Testis (tissue), 3 donors: Measurements from ENCODE around the gene C1QTNF12. TPM values are rescaled to one million over a fixed set of nuclear protein-coding genes. Genes with fewer than 3 reads are reported as not detected.

ENCODE experiments used
- DNase-seq: peaks from one replicate; pipeline ENCODE4 v3.0.0-alpha.2; 2019
- H3K27ac ChIP-seq, 2 donors: fragments of 200-600 bp; sonication (generic); one replicate each; pipeline ENCODE4 v1.5.1; 2019
- H3K27me3 ChIP-seq: fragments of 200-600 bp; sonication (generic); one replicate; pipeline ENCODE4 v1.5.1; 2019
- H3K36me3 ChIP-seq: fragments of 200-600 bp; sonication (generic); one replicate; pipeline ENCODE4 v1.5.1; 2017; ENCODE audit warnings: low read depth; ENCODE audit errors: missing control alignments
- H3K4me1 ChIP-seq: fragments of 200-600 bp; sonication (generic); one replicate; pipeline ENCODE4 v1.5.1; 2019
- H3K4me3 ChIP-seq, 2 donors: fragments of 200-600 bp; sonication (generic); one replicate each; pipeline ENCODE4 v1.5.1; 2017 to 2019
- H3K9me3 ChIP-seq: fragments of 200-600 bp; sonication (generic); one replicate; pipeline ENCODE4 v1.5.1; 2017
- CTCF ChIP-seq, 3 experiments: fragments of 450-650 bp in 2 of 3; fragments of 200-600 bp in 1 of 3; sonication (generic) in 1 of 3; IDR thresholded peaks; one replicate each; pipeline ENCODE4 v1.5.1; 2016 to 2019; ENCODE audit warnings: antibody characterized with exemption in 3 of 3, mild to moderate bottlenecking in 2 of 3, moderate library complexity in 1 of 3
- POLR2A ChIP-seq: fragments of 450-650 bp; IDR thresholded peaks from one replicate; pipeline ENCODE4 v1.6.1; 2017; ENCODE audit warnings: antibody characterized with exemption, mild to moderate bottlenecking, moderate library complexity
- WGBS, 2 donors: methylation state at CpG; one replicate each; pipeline ENCODE4 v1.1.5; 2018; 5-methylcytosine and 5-hydroxymethylcytosine counted together
- intact Hi-C: fragments of 100-400 bp; cut with DNase I; formaldehyde crosslinking; loops from one replicate; pipeline ENCODE4 v1.15.1; 2023; ENCODE audit warnings: low total_unique reads
- polyA plus RNA-seq: library from polyadenylated mRNA; stranded (reverse); fragments of 350-450 nt; fragmentation: Illumina TruSeq; extraction: RNeasy Lipid Tissue Mini Kit (QIAGEN cat#74804); gene quantifications from one replicate; pipeline ENCODE4 v1.2.3, GENCODE V29; 2014; ENCODE audit warnings: low read depth, low replicate concordance; ENCODE audit not compliant: insufficient read depth
- total RNA-seq, 2 donors: library from RNA; depleted of rRNA; stranded (reverse); fragments of >200 nt; gene quantifications; one replicate each; pipeline ENCODE4 v1.2.3, GENCODE V29; 2016

C1QTNF12 gene
- total and polyA plus RNA-seq, 3 donors from 2014 or later, result 2.7 to 7.7 (median 4.7) TPM

GRCh38 chr1:1220197-1220596 lies 26.3 kb downstream of the C1QTNF12 start:
- Histone ChIP-seq H3K27me3 (no peaks in the 10 kb centered on the region), H3K36me3 (no peaks in the 10 kb centered on the region), H3K4me3 (no peak overlapping the region), H3K4me1 (no peaks in the 10 kb centered on the region), H3K27ac (no peak overlapping the region), H3K9me3 (no peaks in the 10 kb centered on the region)
- intact Hi-C loops, result no loop called here
- TF ChIP-seq CTCF (IDR thresholded peaks at IDR 0.05), result no peak
- TF ChIP-seq POLR2A, result no peak
- no peak for DNase-seq
- WGBS, 2 donors, result 89 to 93% methylated on average over 10 to 24 of the region's 24 CpGs

- H3K27me3 ChIP-seq, result no peaks in the 10 kb centered on the region
- WGBS, 2 donors, result 95 to 96% methylated on average over 14 to 20 of the region's 20 CpGs
- H3K9me3 ChIP-seq, result no peaks in the 10 kb centered on the region
- DNase-seq, result no peak
- no peak overlapping the region for H3K4me3 ChIP-seq
- intact Hi-C loops, result no loop called here
- H3K4me1 ChIP-seq, result peaks cover 3% of the 10 kb centered on the region
- H3K27ac ChIP-seq, result no peak overlapping the region
- TF ChIP-seq CTCF (IDR thresholded peaks at IDR 0.05), result no peak
- TF ChIP-seq POLR2A, result no peak
- no peaks in the 10 kb centered on the region for H3K36me3 ChIP-seq
Observed at GRCh38 chr1:1219341-1219740, 27.2 kb downstream of the C1QTNF12 start.

- intact Hi-C loops, result no loop called here
- no peaks in the 10 kb centered on the region for H3K9me3 ChIP-seq
- peaks cover 3% of the 10 kb centered on the region for H3K4me1 ChIP-seq
- no peak for DNase-seq
- WGBS, 2 donors, result 94 to 100% methylated on average over 4 to 36 of the region's 36 CpGs
- H3K27me3 ChIP-seq, result no peaks in the 10 kb centered on the region
- TF ChIP-seq CTCF (IDR thresholded peaks at IDR 0.05) (no peak), POLR2A (no peak)
- no peaks in the 10 kb centered on the region for H3K36me3 ChIP-seq
- no peak overlapping the region for H3K27ac ChIP-seq
- H3K4me3 ChIP-seq, result no peak overlapping the region
Observed at GRCh38 chr1:1218524-1219200, 27.9 kb downstream of the C1QTNF12 start.

- H3K27me3 ChIP-seq, result no peaks in the 10 kb centered on the region
- intact Hi-C loops, result no loop called here
- no peaks in the 10 kb centered on the region for H3K9me3 ChIP-seq
- 92 to 93% methylated on average over 47 to 49 of the region's 52 CpGs for WGBS, 2 donors
- H3K36me3 ChIP-seq, result no peaks in the 10 kb centered on the region
- TF ChIP-seq CTCF (IDR thresholded peaks at IDR 0.05), result no peak
- no peak for TF ChIP-seq POLR2A
- H3K27ac ChIP-seq, result no peak overlapping the region
- no peak overlapping the region for H3K4me3 ChIP-seq
- H3K4me1 ChIP-seq, result peaks cover 3% of the 10 kb centered on the region
- no peak for DNase-seq
Observed at GRCh38 chr1:1217621-1218523, 28.6 kb downstream of the C1QTNF12 start.
